ENCODE measurements around the gene CNST. TPM values are rescaled to one million over a fixed set of nuclear protein-coding genes. Genes with fewer than 3 reads are reported as not detected.

CNST gene
- total and polyA plus RNA-seq, 9 of the 15 experiments (the other 6 are each of a cell fraction or from before 2014, with no cell fraction given) = 17.0 to 55.3 (median 30.8) TPM

DNA sequence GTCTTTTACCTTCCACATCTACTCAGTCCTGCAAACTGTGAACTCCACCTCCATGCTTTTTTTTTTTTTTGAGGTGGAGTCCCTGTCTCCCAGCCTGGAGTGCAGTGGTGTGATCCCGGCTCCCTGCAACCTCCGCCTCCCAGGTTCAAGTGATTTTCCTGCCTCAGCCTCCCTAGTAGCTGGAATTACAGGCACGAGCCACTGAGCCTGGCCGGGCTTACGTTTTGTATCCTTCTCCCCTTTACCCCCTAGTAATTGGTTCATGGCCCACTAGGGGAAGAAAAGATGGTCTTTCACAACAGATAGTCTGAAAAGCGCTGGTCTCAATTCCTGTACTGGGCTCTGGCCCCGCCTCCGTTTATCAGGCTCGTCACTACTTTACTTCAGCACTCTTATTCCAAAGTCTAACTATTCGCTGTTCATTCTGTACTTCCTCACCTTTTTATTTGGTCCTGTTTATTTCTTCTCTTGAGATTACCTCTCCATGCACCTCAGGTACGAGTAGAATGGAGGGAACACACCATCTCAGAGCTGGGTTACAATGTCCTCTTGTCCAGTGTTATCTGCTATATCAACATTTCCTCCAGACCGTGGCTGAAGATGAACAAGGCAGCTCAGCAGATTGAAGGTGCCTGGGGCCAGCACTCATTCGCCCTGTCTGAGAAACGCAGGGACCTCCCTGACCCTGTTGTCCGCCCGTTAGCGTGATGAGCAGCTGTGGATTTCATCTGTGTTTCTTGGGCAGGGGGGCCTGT is 16.2 kb downstream of the CNST start (continued):
- no peak for TF ChIP-seq ZNF75A (CRISPR knock-in tag; IDR thresholded peaks at IDR 0.05)
- TF ChIP-seq ZNF274 (IDR thresholded peaks at IDR 0.05; ENCODE audit: borderline replicate concordance, low read depth, low read length) = no peak
- TF ChIP-seq ZNF668 (CRISPR knock-in tag; IDR thresholded peaks at IDR 0.05) = no peak
- no peak for TF ChIP-seq STAT5B (CRISPR knock-in tag; IDR thresholded peaks at IDR 0.05)
- no peak for TF ChIP-seq SUPT5H (IDR thresholded peaks at IDR 0.05)
- TF ChIP-seq HNRNPK (IDR thresholded peaks at IDR 0.05; ENCODE audit: low read depth, low read length, poor library complexity, severe bottlenecking) = no peak
- no peak for TF ChIP-seq MTF1 (CRISPR knock-in tag; IDR thresholded peaks at IDR 0.05; ENCODE audit: borderline replicate concordance)
- TF ChIP-seq, protein P1, sequence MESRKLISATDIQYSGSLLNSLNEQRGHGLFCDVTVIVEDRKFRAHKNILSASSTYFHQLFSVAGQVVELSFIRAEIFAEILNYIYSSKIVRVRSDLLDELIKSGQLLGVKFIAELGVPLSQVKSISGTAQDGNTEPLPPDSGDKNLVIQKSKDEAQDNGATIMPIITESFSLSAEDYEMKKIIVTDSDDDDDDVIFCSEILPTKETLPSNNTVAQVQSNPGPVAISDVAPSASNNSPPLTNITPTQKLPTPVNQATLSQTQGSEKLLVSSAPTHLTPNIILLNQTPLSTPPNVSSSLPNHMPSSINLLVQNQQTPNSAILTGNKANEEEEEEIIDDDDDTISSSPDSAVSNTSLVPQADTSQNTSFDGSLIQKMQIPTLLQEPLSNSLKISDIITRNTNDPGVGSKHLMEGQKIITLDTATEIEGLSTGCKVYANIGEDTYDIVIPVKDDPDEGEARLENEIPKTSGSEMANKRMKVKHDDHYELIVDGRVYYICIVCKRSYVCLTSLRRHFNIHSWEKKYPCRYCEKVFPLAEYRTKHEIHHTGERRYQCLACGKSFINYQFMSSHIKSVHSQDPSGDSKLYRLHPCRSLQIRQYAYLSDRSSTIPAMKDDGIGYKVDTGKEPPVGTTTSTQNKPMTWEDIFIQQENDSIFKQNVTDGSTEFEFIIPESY (CRISPR knock-in tag; IDR thresholded peaks at IDR 0.05) = no peak
- TF ChIP-seq, protein P2, sequence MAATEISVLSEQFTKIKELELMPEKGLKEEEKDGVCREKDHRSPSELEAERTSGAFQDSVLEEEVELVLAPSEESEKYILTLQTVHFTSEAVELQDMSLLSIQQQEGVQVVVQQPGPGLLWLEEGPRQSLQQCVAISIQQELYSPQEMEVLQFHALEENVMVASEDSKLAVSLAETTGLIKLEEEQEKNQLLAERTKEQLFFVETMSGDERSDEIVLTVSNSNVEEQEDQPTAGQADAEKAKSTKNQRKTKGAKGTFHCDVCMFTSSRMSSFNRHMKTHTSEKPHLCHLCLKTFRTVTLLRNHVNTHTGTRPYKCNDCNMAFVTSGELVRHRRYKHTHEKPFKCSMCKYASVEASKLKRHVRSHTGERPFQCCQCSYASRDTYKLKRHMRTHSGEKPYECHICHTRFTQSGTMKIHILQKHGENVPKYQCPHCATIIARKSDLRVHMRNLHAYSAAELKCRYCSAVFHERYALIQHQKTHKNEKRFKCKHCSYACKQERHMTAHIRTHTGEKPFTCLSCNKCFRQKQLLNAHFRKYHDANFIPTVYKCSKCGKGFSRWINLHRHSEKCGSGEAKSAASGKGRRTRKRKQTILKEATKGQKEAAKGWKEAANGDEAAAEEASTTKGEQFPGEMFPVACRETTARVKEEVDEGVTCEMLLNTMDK (IDR thresholded peaks at IDR 0.05; ENCODE audit: borderline replicate concordance, insufficient read depth, low read depth, low read length, poor library complexity, severe bottlenecking) = no peak
- no peak for TF ChIP-seq KDM5B (IDR thresholded peaks at IDR 0.05; ENCODE audit: insufficient replicate concordance, low read depth, low read length)
- TF ChIP-seq, protein P3, sequence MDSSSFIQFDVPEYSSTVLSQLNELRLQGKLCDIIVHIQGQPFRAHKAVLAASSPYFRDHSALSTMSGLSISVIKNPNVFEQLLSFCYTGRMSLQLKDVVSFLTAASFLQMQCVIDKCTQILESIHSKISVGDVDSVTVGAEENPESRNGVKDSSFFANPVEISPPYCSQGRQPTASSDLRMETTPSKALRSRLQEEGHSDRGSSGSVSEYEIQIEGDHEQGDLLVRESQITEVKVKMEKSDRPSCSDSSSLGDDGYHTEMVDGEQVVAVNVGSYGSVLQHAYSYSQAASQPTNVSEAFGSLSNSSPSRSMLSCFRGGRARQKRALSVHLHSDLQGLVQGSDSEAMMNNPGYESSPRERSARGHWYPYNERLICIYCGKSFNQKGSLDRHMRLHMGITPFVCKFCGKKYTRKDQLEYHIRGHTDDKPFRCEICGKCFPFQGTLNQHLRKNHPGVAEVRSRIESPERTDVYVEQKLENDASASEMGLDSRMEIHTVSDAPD (CRISPR knock-in tag; IDR thresholded peaks at IDR 0.05) = no peak
- TF ChIP-seq TAF9B (IDR thresholded peaks at IDR 0.05; ENCODE audit: partially characterized antibody) = no peak
- TF ChIP-seq ZKSCAN8 (CRISPR knock-in tag; IDR thresholded peaks at IDR 0.05) = no peak
- no peak for TF ChIP-seq RFX7 (CRISPR knock-in tag; IDR thresholded peaks at IDR 0.05)
- TF ChIP-seq, protein P4, sequence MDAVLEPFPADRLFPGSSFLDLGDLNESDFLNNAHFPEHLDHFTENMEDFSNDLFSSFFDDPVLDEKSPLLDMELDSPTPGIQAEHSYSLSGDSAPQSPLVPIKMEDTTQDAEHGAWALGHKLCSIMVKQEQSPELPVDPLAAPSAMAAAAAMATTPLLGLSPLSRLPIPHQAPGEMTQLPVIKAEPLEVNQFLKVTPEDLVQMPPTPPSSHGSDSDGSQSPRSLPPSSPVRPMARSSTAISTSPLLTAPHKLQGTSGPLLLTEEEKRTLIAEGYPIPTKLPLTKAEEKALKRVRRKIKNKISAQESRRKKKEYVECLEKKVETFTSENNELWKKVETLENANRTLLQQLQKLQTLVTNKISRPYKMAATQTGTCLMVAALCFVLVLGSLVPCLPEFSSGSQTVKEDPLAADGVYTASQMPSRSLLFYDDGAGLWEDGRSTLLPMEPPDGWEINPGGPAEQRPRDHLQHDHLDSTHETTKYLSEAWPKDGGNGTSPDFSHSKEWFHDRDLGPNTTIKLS (IDR thresholded peaks at IDR 0.05; ENCODE audit: borderline replicate concordance, low read depth) = peak; percentile 18; the same call in 1 of the 2 replicates
- TF ChIP-seq KHSRP (IDR thresholded peaks at IDR 0.05) = no peak
- TF ChIP-seq, protein P5, sequence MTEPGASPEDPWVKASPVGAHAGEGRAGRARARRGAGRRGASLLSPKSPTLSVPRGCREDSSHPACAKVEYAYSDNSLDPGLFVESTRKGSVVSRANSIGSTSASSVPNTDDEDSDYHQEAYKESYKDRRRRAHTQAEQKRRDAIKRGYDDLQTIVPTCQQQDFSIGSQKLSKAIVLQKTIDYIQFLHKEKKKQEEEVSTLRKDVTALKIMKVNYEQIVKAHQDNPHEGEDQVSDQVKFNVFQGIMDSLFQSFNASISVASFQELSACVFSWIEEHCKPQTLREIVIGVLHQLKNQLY (CRISPR knock-in tag; conservative IDR thresholded peaks at IDR 0.05) = no peak
- TF ChIP-seq ZEB2 (IDR thresholded peaks at IDR 0.05) = peak; percentile 28; the same call in 1 of the 2 replicates
- TF ChIP-seq CBFA2T2 (conservative IDR thresholded peaks at IDR 0.05) = no peak

Measured in K562 (cell line).